PC-3 (cell line): ENCODE data around the gene NPFF. TPM values are rescaled to one million over a fixed set of nuclear protein-coding genes. Genes with fewer than 3 reads are reported as not detected.

Experiments
- ATAC-seq: fragments of 200-7000 bp; cut with Tn5 transposase; 2 replicates; pipeline ENCODE4 v1.9.1; 2020; ENCODE audit warnings: mild to moderate bottlenecking, moderate library complexity
- BruUV-seq: library from RNA; stranded (reverse); fragments of 400-500 nt; replicated peaks from 2 replicates; lab custom pipeline; 2021; lab: Mats Ljungman, UMichigan
- CTCF ChIA-PET: fragments of 300-600 bp; sonication (Branson Sonifier 250); formaldehyde crosslinking; loops from one replicate; lab custom pipeline; 2022; ENCODE audit warnings: antibody characterized with exemption; lab: Charles Lee
- POLR2A ChIA-PET: fragments of 300-600 bp; sonication (Branson Sonifier 250); formaldehyde crosslinking; loops from one replicate; lab custom pipeline; 2022; ENCODE audit warnings: antibody characterized with exemption; ENCODE audit not compliant: unreplicated experiment; lab: Charles Lee
- DNase-seq: peaks from one replicate; pipeline ENCODE4 v3.0.0-alpha.2; 2015
- H2AFZ ChIP-seq: fragments of 300-600 bp; sonication (generic); 2 replicates; pipeline ENCODE4 v1.6.0; 2016; ENCODE audit warnings: antibody characterized with exemption, low read length
- H3F3A ChIP-seq: fragments of 300-600 bp; sonication (generic); one replicate; pipeline ENCODE4 v1.6.0; 2017; ENCODE audit warnings: antibody characterized with exemption, low read length, control low read depth, mild to moderate bottlenecking; ENCODE audit not compliant: unreplicated experiment
- H3K27ac ChIP-seq: fragments of 300-600 bp; sonication (generic); 2 replicates; pipeline ENCODE4 v1.5.1; 2016; ENCODE audit warnings: mild to moderate bottlenecking, low read length
- H3K27me3 ChIP-seq: fragments of 300-600 bp; sonication (generic); 2 replicates; pipeline ENCODE4 v1.6.1; 2016; ENCODE audit warnings: low read length, mixed read lengths
- H3K36me3 ChIP-seq: fragments of 300-600 bp; sonication (generic); 2 replicates; pipeline ENCODE4 v1.6.1; 2016; ENCODE audit warnings: low read depth, mixed run types, low read length, mixed read lengths
- H3K4me1 ChIP-seq: fragments of 300-600 bp; sonication (generic); 2 replicates; pipeline ENCODE4 v1.5.1; 2016; ENCODE audit warnings: low read length; ENCODE audit not compliant: insufficient read depth
- H3K4me2 ChIP-seq: fragments of 300-600 bp; sonication (generic); 2 replicates; pipeline ENCODE4 v1.6.0; 2016; ENCODE audit warnings: low read length
- H3K4me3 ChIP-seq: fragments of 300-600 bp; sonication (generic); 2 replicates; pipeline ENCODE4 v1.5.1; 2016; ENCODE audit warnings: mild to moderate bottlenecking, low read length, mixed read lengths
- H3K79me2 ChIP-seq: fragments of 300-600 bp; sonication (generic); 2 replicates; pipeline ENCODE4 v1.6.1; 2017; ENCODE audit warnings: low read length, mixed read lengths
- H3K9ac ChIP-seq: fragments of 300-600 bp; sonication (generic); 2 replicates; pipeline ENCODE4 v1.6.0; 2016; ENCODE audit warnings: mild to moderate bottlenecking, low read length
- H3K9me2 ChIP-seq: fragments of 300-600 bp; sonication (generic); replicated peaks from 2 replicates; pipeline ENCODE4 v1.6.1; 2016; ENCODE audit warnings: mixed run types, low read length, mixed read lengths
- H3K9me3 ChIP-seq: fragments of 300-600 bp; sonication (generic); 2 replicates; pipeline ENCODE4 v1.6.1; 2016; ENCODE audit warnings: low read length, mixed read lengths
- H4K20me1 ChIP-seq: fragments of 300-600 bp; sonication (generic); 2 replicates; pipeline ENCODE4 v1.6.1; 2016; ENCODE audit warnings: low read length, mixed read lengths
- CTCF ChIP-seq: fragments of 300-600 bp; sonication (generic); conservative IDR thresholded peaks from 2 replicates; pipeline ENCODE4 v1.5.1; 2017; ENCODE audit warnings: antibody characterized with exemption, low read depth, mild to moderate bottlenecking, low read length
- EZH2 ChIP-seq: fragments of 300-600 bp; sonication (generic); IDR thresholded peaks from one replicate; pipeline ENCODE4 v1.6.1; 2017; ENCODE audit warnings: antibody characterized with exemption, mild to moderate bottlenecking, low read length; ENCODE audit not compliant: unreplicated experiment
- EZH2phosphoT487 ChIP-seq: fragments of 300-600 bp; sonication (generic); IDR thresholded peaks from 2 replicates; pipeline ENCODE4 v1.6.1; 2018; ENCODE audit warnings: mild to moderate bottlenecking, antibody characterized with exemption, low read length, borderline replicate concordance
- intact Hi-C: fragments of 100-400 bp; cut with micrococcal nuclease; formaldehyde crosslinking; loops from 2 replicates; pipeline ENCODE4 v1.9.0; 2023
- total RNA-seq: library from RNA; depleted of rRNA; stranded (reverse); fragments of >200 nt; gene quantifications from 2 replicates; pipeline ENCODE4 v1.2.3, GENCODE V29; 2014

NPFF gene
- total RNA-seq, 1 experiment from 2014 or later = not detected

GRCh38 chr12:53480491-53481442 is 26.5 kb downstream of the NPFF start:
- TF ChIP-seq CTCF = no peak
- no peak for TF ChIP-seq EZH2phosphoT487
- no peak for TF ChIP-seq EZH2
- Histone ChIP-seq H4K20me1 (peaks cover 49% of the 10 kb centered on the region), H3K9ac (no peak overlapping the region), H3K9me3 (no peaks in the 10 kb centered on the region), H3F3A (peaks cover 25% of the 10 kb centered on the region), H3K9me2 (no peaks in the 10 kb centered on the region), H3K4me1 (no peaks in the 10 kb centered on the region), H3K36me3 (peaks cover 68% of the 10 kb centered on the region), H3K27me3 (no peaks in the 10 kb centered on the region), H3K4me2 (no peak overlapping the region), H3K27ac (no peak overlapping the region), H3K79me2 (peaks cover 10% of the 10 kb centered on the region), H2AFZ (no peak overlapping the region), H3K4me3 (no peak overlapping the region)
- ChIA-PET CTCF (interaction anchor here (0.7 to 1.0 kb wide), 2 partner anchors 28 to 726 kb away, joined by 3 to 4 read pairs; no protein-coding TSS in a partner anchor), POLR2A (interaction anchor here (0.6 kb wide), 1 partner anchor 40 kb away, joined by 3 read pairs; no protein-coding TSS in a partner anchor)
- ATAC-seq (no peak), DNase-seq (no peak)
- intact Hi-C loops = no loop called here
- BruUV-seq = no TSS peak

- H3K9me2 ChIP-seq = no peaks in the 10 kb centered on the region
- H4K20me1 ChIP-seq = peaks cover 63% of the 10 kb centered on the region
- POLR2A ChIA-PET = interaction anchor here (0.6 kb wide), 1 partner anchor 14 kb away, joined by 8 read pairs; no protein-coding TSS in a partner anchor
- no peak overlapping the region for H2AFZ ChIP-seq
- H3K79me2 ChIP-seq = peaks cover 21% of the 10 kb centered on the region
- H3K36me3 ChIP-seq = peaks cover 75% of the 10 kb centered on the region
- CTCF ChIA-PET = interaction anchor here (0.5 to 1.0 kb wide), 5 partner anchors 19 to 213 kb away, joined by 4 to 16 read pairs (median 5); no protein-coding TSS in a partner anchor
- DNase-seq (no peak), ATAC-seq (no peak)
- no peak overlapping the region for H3K4me2 ChIP-seq
- intact Hi-C loops = no loop called here
- peaks cover 31% of the 10 kb centered on the region for H3F3A ChIP-seq
- H3K27ac ChIP-seq = no peak overlapping the region
- H3K4me1 ChIP-seq = no peaks in the 10 kb centered on the region
- no peak overlapping the region for H3K9ac ChIP-seq
- no peaks in the 10 kb centered on the region for H3K27me3 ChIP-seq
- H3K4me3 ChIP-seq = no peak overlapping the region
- TF ChIP-seq EZH2 (no peak), CTCF (no peak), EZH2phosphoT487 (no peak)
- H3K9me3 ChIP-seq = no peaks in the 10 kb centered on the region
- BruUV-seq = no TSS peak
These were observed 28.0 kb downstream of the NPFF start for GRCh38 chr12:53479331-53479730.
